Uterus (tissue), 2 donors: ENCODE measurements around the gene NPIPB6.
"Not testable (repeated sequence)": the region's sequence is repeated elsewhere in the genome, so short reads cannot be mapped to it uniquely, and the experiment has no call there.

Experiments
- POLR2A ChIP-seq, 2 donors: fragments of 450-650 bp; IDR thresholded peaks; one replicate each; pipeline ENCODE4 v1.6.1; 2016; ENCODE audit warnings: antibody characterized with exemption in 2 of 2, mild to moderate bottlenecking in 1 of 2, moderate library complexity in 1 of 2
- TF ChIP-seq, protein P1 (sequence below), 4 experiments: fragments of 200-600 bp in 2 of 4; fragments of 450-650 bp in 2 of 4; sonication (generic) in 2 of 4; IDR thresholded peaks; one replicate each; pipeline ENCODE4 v1.5.1; 2016 to 2019; ENCODE audit warnings: antibody characterized with exemption in 4 of 4, mild to moderate bottlenecking in 2 of 4, moderate library complexity in 1 of 4

DNA sequence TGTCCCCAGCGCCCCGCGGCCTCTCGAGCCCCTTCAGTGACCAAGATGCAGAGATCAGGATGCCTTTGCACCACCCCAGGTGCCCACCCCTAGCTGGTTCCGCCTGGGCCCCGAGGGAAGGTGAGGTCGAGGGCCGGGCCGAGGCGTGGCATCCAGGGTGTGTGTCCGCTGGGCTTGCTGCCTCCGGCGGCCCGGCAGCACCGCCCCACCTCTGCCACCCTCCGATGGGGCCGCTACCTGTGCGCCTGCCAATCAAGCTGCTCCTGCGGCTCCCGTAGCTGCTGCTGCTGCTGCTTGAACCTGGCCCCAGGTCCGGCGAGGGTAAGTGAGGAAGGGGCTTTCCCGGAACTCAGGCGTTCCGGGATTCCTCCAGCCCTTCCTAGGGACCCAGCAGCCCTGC lies 11.0 kb upstream of the NPIPB6 start:
- TF ChIP-seq, protein P1, sequence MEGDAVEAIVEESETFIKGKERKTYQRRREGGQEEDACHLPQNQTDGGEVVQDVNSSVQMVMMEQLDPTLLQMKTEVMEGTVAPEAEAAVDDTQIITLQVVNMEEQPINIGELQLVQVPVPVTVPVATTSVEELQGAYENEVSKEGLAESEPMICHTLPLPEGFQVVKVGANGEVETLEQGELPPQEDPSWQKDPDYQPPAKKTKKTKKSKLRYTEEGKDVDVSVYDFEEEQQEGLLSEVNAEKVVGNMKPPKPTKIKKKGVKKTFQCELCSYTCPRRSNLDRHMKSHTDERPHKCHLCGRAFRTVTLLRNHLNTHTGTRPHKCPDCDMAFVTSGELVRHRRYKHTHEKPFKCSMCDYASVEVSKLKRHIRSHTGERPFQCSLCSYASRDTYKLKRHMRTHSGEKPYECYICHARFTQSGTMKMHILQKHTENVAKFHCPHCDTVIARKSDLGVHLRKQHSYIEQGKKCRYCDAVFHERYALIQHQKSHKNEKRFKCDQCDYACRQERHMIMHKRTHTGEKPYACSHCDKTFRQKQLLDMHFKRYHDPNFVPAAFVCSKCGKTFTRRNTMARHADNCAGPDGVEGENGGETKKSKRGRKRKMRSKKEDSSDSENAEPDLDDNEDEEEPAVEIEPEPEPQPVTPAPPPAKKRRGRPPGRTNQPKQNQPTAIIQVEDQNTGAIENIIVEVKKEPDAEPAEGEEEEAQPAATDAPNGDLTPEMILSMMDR (IDR thresholded peaks at IDR 0.05), result not testable (repeated sequence)
- TF ChIP-seq POLR2A (IDR thresholded peaks at IDR 0.05), result not testable (repeated sequence)
